ENCODE measurements around the gene ARRB2. TPM values are rescaled to one million over a fixed set of nuclear protein-coding genes. Genes with fewer than 3 reads are reported as not detected.

Gene ARRB2
- 10 to 100 TPM in 2 of 6 experiments, 1 to 10 TPM in 4; 8.0 to 10.7 (median 9.1) TPM for total RNA-seq (2021; fragmentation: NEBNext Ultra II Directional; extraction: Animal tissue kit (Norgen Biotek cat#: 25700))
- long read RNA-seq, partial matches to known transcripts: 0 of 1 reads
- long read RNA-seq, other reads (novel, unspliced or antisense): 0 of 1 reads

- H3K9me3 Mint-ChIP-seq: no peaks in the 10 kb centered on the region
- peak; percentile 77 for TF ChIP-seq CTCF (IDR thresholded peaks at IDR 0.05)
Observed at GRCh38 chr17:4709794-4710692, at the start of gene ARRB2. Gene ARRB2, plus strand, starts transcription at chr17:4710632. Its CDS starts 90 bp downstream, at chr17:4710722.

GRCh38 chr17:4663711-4664110 is 46.7 kb upstream of the ARRB2 start:
- Mint-ChIP-seq H3K4me1 (ENCODE audit: low read depth) (peaks cover 8% of the 10 kb centered on the region), H3K9me3 (no peaks in the 10 kb centered on the region)

More at GRCh38 chr17:4709794-4710692, at the start of gene ARRB2:
- Mint-ChIP-seq H3K36me3 (ENCODE audit: low read depth) (no peaks in the 10 kb centered on the region), H3K4me3 (peak within 1 kb of the TSS; percentile 81), H3K27me3 (ENCODE audit: insufficient read depth) (peaks cover 2% of the 10 kb centered on the region; the same call in 1 of the 2 replicates), H3K4me1 (ENCODE audit: low read depth) (peaks cover 28% of the 10 kb centered on the region), H3K27ac (peak within 1 kb of the TSS; percentile 60)
- DNase-seq: peak; percentile 95

GRCh38 chr17:4664230-4664629 is 46.2 kb upstream of the ARRB2 start:
- H3K27ac Mint-ChIP-seq: no peak overlapping the region
- no peak for TF ChIP-seq CTCF (IDR thresholded peaks at IDR 0.05)
- no peak overlapping the region for H3K4me3 Mint-ChIP-seq
- DNase-seq: no peak
- no peaks in the 10 kb centered on the region for H3K9me3 Mint-ChIP-seq
- H3K36me3 Mint-ChIP-seq (ENCODE audit: low read depth): peaks cover under 1% of the 10 kb centered on the region; the same call in 1 of the 2 replicates
- peaks cover 22% of the 10 kb centered on the region for H3K27me3 Mint-ChIP-seq (ENCODE audit: insufficient read depth)
- peaks cover 6% of the 10 kb centered on the region; the same call in 1 of the 2 replicates for H3K4me1 Mint-ChIP-seq (ENCODE audit: low read depth)

More at GRCh38 chr17:4663711-4664110, 46.7 kb upstream of the ARRB2 start:
- TF ChIP-seq CTCF (IDR thresholded peaks at IDR 0.05): no peak
- no peak for DNase-seq
- H3K27me3 Mint-ChIP-seq (ENCODE audit: insufficient read depth): peaks cover 22% of the 10 kb centered on the region
- no peak overlapping the region for H3K4me3 Mint-ChIP-seq
- H3K36me3 Mint-ChIP-seq (ENCODE audit: low read depth): no peaks in the 10 kb centered on the region
- H3K27ac Mint-ChIP-seq: no peak overlapping the region

- Mint-ChIP-seq H3K36me3 (ENCODE audit: low read depth) (peaks cover 8% of the 10 kb centered on the region; the same call in 1 of the 2 replicates), H3K27ac (no peak overlapping the region), H3K4me1 (ENCODE audit: low read depth) (peaks cover 6% of the 10 kb centered on the region; the same call in 1 of the 2 replicates)
Observed at GRCh38 chr17:4665027-4665426, 45.4 kb upstream of the ARRB2 start.

GRCh38 chr17:4666296-4666695 is 44.1 kb upstream of the ARRB2 start:
- peaks cover 6% of the 10 kb centered on the region; the same call in 1 of the 2 replicates for H3K4me1 Mint-ChIP-seq (ENCODE audit: low read depth)
- TF ChIP-seq CTCF (IDR thresholded peaks at IDR 0.05): no peak
- H3K27ac Mint-ChIP-seq: no peak overlapping the region
- no peaks in the 10 kb centered on the region for H3K9me3 Mint-ChIP-seq
- no peak for DNase-seq
- H3K27me3 Mint-ChIP-seq (ENCODE audit: insufficient read depth): peaks cover 22% of the 10 kb centered on the region
- peaks cover 16% of the 10 kb centered on the region for H3K36me3 Mint-ChIP-seq (ENCODE audit: low read depth)
- H3K4me3 Mint-ChIP-seq: no peak overlapping the region

More at GRCh38 chr17:4665027-4665426, 45.4 kb upstream of the ARRB2 start:
- TF ChIP-seq CTCF (IDR thresholded peaks at IDR 0.05): no peak
- Mint-ChIP-seq H3K9me3 (no peaks in the 10 kb centered on the region), H3K27me3 (ENCODE audit: insufficient read depth) (peaks cover 22% of the 10 kb centered on the region), H3K4me3 (no peak overlapping the region)
- DNase-seq: no peak
